Mesendoderm (in vitro differentiated cells): ENCODE results near the gene PDE4C.

Experiments
- DNase-seq: peaks from one replicate; pipeline ENCODE4 v3.0.0; 2013
- H2AK5ac ChIP-seq: 2 replicates; pipeline ENCODE4 v1.6.1; 2013; ENCODE audit warnings: low read length, inconsistent platforms
- H2BK120ac ChIP-seq: 2 replicates; pipeline ENCODE4 v1.6.1; 2013; ENCODE audit warnings: low read depth, mild to moderate bottlenecking, low read length, moderate library complexity, mixed read lengths
- H2BK15ac ChIP-seq: replicated peaks from 2 replicates; pipeline ENCODE4 v1.6.1; 2013; ENCODE audit warnings: low read depth, mild to moderate bottlenecking, moderate library complexity
- H2BK5ac ChIP-seq: 2 replicates; pipeline ENCODE4 v1.6.1; 2013; ENCODE audit warnings: low read length, inconsistent platforms
- H3K18ac ChIP-seq: 2 replicates; pipeline ENCODE4 v1.6.1; 2013; ENCODE audit warnings: mild to moderate bottlenecking, low read length, mixed read lengths
- H3K23ac ChIP-seq: one replicate; pipeline ENCODE4 v1.6.1; 2013; ENCODE audit warnings: low read length
- H3K27ac ChIP-seq: 2 replicates; pipeline ENCODE4 v1.5.1; 2013; ENCODE audit warnings: low read depth, mild to moderate bottlenecking, inconsistent platforms, low read length, moderate library complexity
- H3K27me3 ChIP-seq: 2 replicates; pipeline ENCODE4 v1.6.1; 2013; ENCODE audit warnings: low read length, control low read depth, mild to moderate bottlenecking, inconsistent platforms; ENCODE audit not compliant: insufficient read depth, poor library complexity
- H3K36me3 ChIP-seq: 2 replicates; pipeline ENCODE4 v1.6.1; 2013; ENCODE audit warnings: low read length, inconsistent platforms; ENCODE audit not compliant: control insufficient read depth, insufficient read depth
- H3K4ac ChIP-seq: one replicate; pipeline ENCODE4 v1.6.1; 2013; ENCODE audit warnings: low read depth, mild to moderate bottlenecking, low read length, moderate library complexity
- H3K4me1 ChIP-seq: 2 replicates; pipeline ENCODE4 v1.6.1; 2013; ENCODE audit warnings: low read depth, low read length, inconsistent platforms; ENCODE audit not compliant: control insufficient read depth
- H3K4me2 ChIP-seq: 2 replicates; pipeline ENCODE4 v1.6.1; 2013; ENCODE audit warnings: low read length
- H3K4me3 ChIP-seq: 2 replicates; pipeline ENCODE4 v1.5.1; 2013; ENCODE audit warnings: mild to moderate bottlenecking, low read length
- H3K56ac ChIP-seq: one replicate; pipeline ENCODE4 v1.6.1; 2013; ENCODE audit warnings: low read length
- H3K79me1 ChIP-seq: 2 replicates; pipeline ENCODE4 v1.6.1; 2013; ENCODE audit warnings: low read length, inconsistent platforms
- H3K79me2 ChIP-seq: 2 replicates; pipeline ENCODE4 v1.6.1; 2013; ENCODE audit warnings: mild to moderate bottlenecking, low read length; ENCODE audit not compliant: control insufficient read depth, insufficient read depth
- H3K9ac ChIP-seq: 2 replicates; pipeline ENCODE4 v1.6.1; 2013; ENCODE audit warnings: low read length, inconsistent platforms
- H4K5ac ChIP-seq: one replicate; pipeline ENCODE4 v1.6.1; 2013; ENCODE audit warnings: low read length
- H4K8ac ChIP-seq: one replicate; pipeline ENCODE4 v1.6.1; 2013; ENCODE audit warnings: low read depth, mild to moderate bottlenecking, control low read depth, low read length, moderate library complexity
- WGBS: extraction: QIAGEN DNeasy Blood & Tissue Kit; methylation state at CpG from one replicate; pipeline ENCODE4 v1.1.7; 2013; ENCODE audit warnings: low lambda C conversion rate, missing lambda C conversion rate; ENCODE audit not compliant: insufficient coverage; ENCODE audit errors: extremely low coverage; 5-methylcytosine and 5-hydroxymethylcytosine counted together

The PDE4C gene

DNA sequence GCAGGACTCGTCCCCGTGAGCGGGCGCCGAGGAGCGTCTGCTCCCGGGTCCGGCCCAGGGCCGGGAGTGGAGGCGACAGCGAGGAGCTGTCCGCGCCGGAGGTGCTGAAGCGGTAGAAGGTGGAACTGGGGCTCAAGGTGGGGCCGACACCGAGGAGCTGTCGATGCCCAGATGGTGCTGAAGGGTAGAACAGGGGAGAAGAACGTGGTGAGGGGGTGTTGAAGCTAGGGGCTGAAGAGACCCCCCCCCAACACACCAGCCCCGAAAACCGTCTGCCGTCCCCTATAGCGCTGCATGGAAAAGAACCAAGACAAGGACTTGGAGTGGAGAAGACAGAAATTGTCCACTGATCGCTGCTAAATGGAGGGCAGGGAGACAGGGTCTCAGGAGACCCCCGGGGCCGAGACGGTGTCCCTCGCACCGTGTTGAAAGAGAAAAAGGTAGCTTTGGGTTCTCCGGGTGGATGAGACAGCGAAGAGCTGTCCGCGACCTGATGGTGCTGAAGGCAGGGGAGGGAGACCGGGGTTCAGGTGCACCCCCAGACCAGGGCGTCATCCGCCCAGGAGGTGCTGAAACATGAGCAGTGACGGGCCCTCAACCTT lies 7.1 kb upstream of the PDE4C start:
- no peaks in the 10 kb centered on the region for H3K36me3 ChIP-seq
- H2BK120ac ChIP-seq, result no peak overlapping the region
- H3K23ac ChIP-seq, result no peak overlapping the region
- H3K56ac ChIP-seq, result no peak overlapping the region
- H3K4me2 ChIP-seq, result peak overlapping the region; percentile 54
- no peak for DNase-seq
- no peak overlapping the region for H2BK5ac ChIP-seq
- no peak overlapping the region for H2BK15ac ChIP-seq
- WGBS, result no CpG with 5 or more reads among the region's 37 CpGs
- H4K8ac ChIP-seq, result no peak overlapping the region
- H3K4me3 ChIP-seq, result no peak overlapping the region
- H3K79me1 ChIP-seq, result no peaks in the 10 kb centered on the region
- no peaks in the 10 kb centered on the region for H3K79me2 ChIP-seq
- H3K27me3 ChIP-seq, result no peaks in the 10 kb centered on the region
- H3K4me1 ChIP-seq, result peaks cover 6% of the 10 kb centered on the region
- H3K27ac ChIP-seq, result no peak overlapping the region
- H4K5ac ChIP-seq, result no peak overlapping the region
- no peak overlapping the region for H2AK5ac ChIP-seq
- H3K18ac ChIP-seq, result no peak overlapping the region
- no peak overlapping the region for H3K9ac ChIP-seq
- H3K4ac ChIP-seq, result no peak overlapping the region

DNA sequence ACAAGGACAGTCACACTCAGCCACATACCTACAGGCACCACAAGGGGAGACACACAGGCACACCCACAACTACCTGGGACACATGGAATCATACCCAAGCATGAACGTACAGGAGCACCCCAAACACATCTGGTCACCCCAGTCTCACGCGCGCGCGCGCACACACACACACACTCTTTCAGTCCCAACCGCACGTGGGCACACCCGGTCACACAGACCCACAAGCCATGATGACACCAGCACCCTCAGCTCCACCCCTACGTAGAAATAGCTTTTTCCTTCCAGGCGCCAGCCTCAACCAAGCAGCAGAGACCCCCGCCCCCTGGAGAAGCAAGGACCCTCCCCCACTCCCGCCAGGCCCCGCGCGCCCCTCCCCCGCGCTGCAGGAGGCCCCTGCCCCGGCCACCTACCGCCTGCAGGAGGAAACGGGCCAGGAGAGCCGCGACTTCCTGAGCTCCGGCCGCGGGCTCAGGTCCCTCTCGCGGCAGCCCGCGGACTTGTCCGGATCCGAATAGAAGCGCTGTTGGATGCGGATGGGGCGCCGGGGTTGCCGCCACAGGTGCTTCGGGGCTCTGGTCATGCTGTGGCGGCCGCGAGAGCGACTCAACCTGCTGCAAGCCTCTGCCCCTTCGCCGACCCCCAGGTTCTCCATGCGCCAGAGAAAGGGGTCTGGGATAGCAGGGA lies 6.4 kb upstream of the PDE4C start:
- no CpG with 5 or more reads among the region's 46 CpGs for WGBS
- H2AK5ac ChIP-seq, result no peak overlapping the region
- H3K18ac ChIP-seq, result no peak overlapping the region
- no peak overlapping the region for H2BK5ac ChIP-seq
- no peaks in the 10 kb centered on the region for H3K36me3 ChIP-seq
- no peaks in the 10 kb centered on the region for H3K79me2 ChIP-seq
- no peak overlapping the region for H4K5ac ChIP-seq
- H3K4me1 ChIP-seq, result peaks cover 6% of the 10 kb centered on the region
- peak overlapping the region; percentile 83 for H3K56ac ChIP-seq
- peak; percentile 94 for DNase-seq
- no peak overlapping the region for H3K23ac ChIP-seq
- no peak overlapping the region for H2BK15ac ChIP-seq
- no peak overlapping the region for H4K8ac ChIP-seq
- peak overlapping the region; percentile 58 for H3K4me2 ChIP-seq
- H3K4me3 ChIP-seq, result no peak overlapping the region
- H3K4ac ChIP-seq, result no peak overlapping the region
- H3K79me1 ChIP-seq, result no peaks in the 10 kb centered on the region
- H3K27me3 ChIP-seq, result no peaks in the 10 kb centered on the region
- H2BK120ac ChIP-seq, result no peak overlapping the region
- peak overlapping the region; percentile 65 for H3K9ac ChIP-seq
- peak overlapping the region; percentile 27 for H3K27ac ChIP-seq

- Histone ChIP-seq H3K79me2 (no peaks in the 10 kb centered on the region), H3K4ac (no peak overlapping the region), H3K27me3 (no peaks in the 10 kb centered on the region), H3K4me2 (no peak overlapping the region), H3K18ac (no peak overlapping the region), H4K5ac (no peak overlapping the region), H3K23ac (no peak overlapping the region), H4K8ac (no peak overlapping the region), H2AK5ac (no peak overlapping the region), H3K79me1 (no peaks in the 10 kb centered on the region), H2BK15ac (no peak overlapping the region), H3K36me3 (no peaks in the 10 kb centered on the region), H3K4me3 (no peak overlapping the region), H2BK120ac (no peak overlapping the region), H3K27ac (no peak overlapping the region), H2BK5ac (no peak overlapping the region), H3K56ac (no peak overlapping the region), H3K4me1 (peaks cover 6% of the 10 kb centered on the region), H3K9ac (no peak overlapping the region)
- WGBS, result no CpG with 5 or more reads among the region's 4 CpGs
- DNase-seq, result no peak
Measured at GRCh38 chr19:18231775-18232174, 5.5 kb upstream of the PDE4C start.

- Histone ChIP-seq H4K5ac (no peak overlapping the region), H3K79me2 (no peaks in the 10 kb centered on the region), H4K8ac (no peak overlapping the region), H2BK15ac (no peak overlapping the region), H3K56ac (peak overlapping the region; percentile 59), H3K27ac (no peak overlapping the region), H3K4me2 (no peak overlapping the region), H3K4ac (no peak overlapping the region), H2BK120ac (no peak overlapping the region), H3K9ac (no peak overlapping the region), H2BK5ac (no peak overlapping the region), H3K79me1 (no peaks in the 10 kb centered on the region), H3K36me3 (no peaks in the 10 kb centered on the region), H3K27me3 (no peaks in the 10 kb centered on the region), H3K4me1 (peaks cover 6% of the 10 kb centered on the region), H3K4me3 (no peak overlapping the region), H3K23ac (no peak overlapping the region), H2AK5ac (no peak overlapping the region), H3K18ac (no peak overlapping the region)
- WGBS, result no CpG with 5 or more reads among the region's 18 CpGs
- no peak for DNase-seq
Measured at GRCh38 chr19:18230941-18231734, 4.9 kb upstream of the PDE4C start.

- DNase-seq, result no peak
- Histone ChIP-seq H2AK5ac (no peak overlapping the region), H4K8ac (no peak overlapping the region)
Measured at GRCh38 chr19:18229915-18230314, 3.7 kb upstream of the PDE4C start.

More at GRCh38 chr19:18229915-18230314, 3.7 kb upstream of the PDE4C start:
- Histone ChIP-seq H4K5ac (no peak overlapping the region), H3K18ac (no peak overlapping the region), H3K27ac (no peak overlapping the region), H3K4me2 (no peak overlapping the region), H2BK5ac (no peak overlapping the region), H3K4me1 (peaks cover 6% of the 10 kb centered on the region), H3K36me3 (no peaks in the 10 kb centered on the region), H3K27me3 (peaks cover 6% of the 10 kb centered on the region), H3K56ac (no peak overlapping the region), H3K4ac (no peak overlapping the region), H3K4me3 (no peak overlapping the region), H2BK15ac (no peak overlapping the region), H3K23ac (no peak overlapping the region), H2BK120ac (no peak overlapping the region), H3K79me2 (no peaks in the 10 kb centered on the region), H3K79me1 (no peaks in the 10 kb centered on the region), H3K9ac (no peak overlapping the region)
- WGBS, result no CpG with 5 or more reads among the region's 4 CpGs
